Bronchial epithelial cell (primary cell): ENCODE data around the gene TRMT44. TPM values are rescaled to one million over a fixed set of nuclear protein-coding genes. Genes with fewer than 3 reads are reported as not detected.
A peak's percentile ranks its signal among the peaks of the same experiment; 100 is the strongest.

Experiments used
- DNase-seq: peaks from one replicate; pipeline ENCODE4 v3.0.0-alpha.2; 2010; ENCODE audit warnings: low read depth
- FAIRE-seq: peaks from 2 replicates; lab custom pipeline; 2011; peaks lifted over from hg19 to GRCh38; lab: Jason Lieb, UNC
- H3K27me3 ChIP-seq: 2 replicates; pipeline ENCODE4 v1.5.1; 2011; ENCODE audit warnings: low read length; ENCODE audit not compliant: control insufficient read depth, insufficient read depth
- H3K36me3 ChIP-seq: 2 replicates; pipeline ENCODE4 v1.5.1; 2011; ENCODE audit warnings: low read length; ENCODE audit not compliant: control insufficient read depth, insufficient read depth
- H3K4me3 ChIP-seq: 2 replicates; pipeline ENCODE4 v1.5.1; 2011; ENCODE audit warnings: mild to moderate bottlenecking, low read depth, low read length, control low read depth
- CTCF ChIP-seq: IDR thresholded peaks from 2 replicates; pipeline ENCODE4 v1.5.1; 2011; ENCODE audit warnings: mild to moderate bottlenecking, moderate library complexity, low read length, control low read depth, inconsistent platforms; ENCODE audit not compliant: insufficient read depth, severe bottlenecking
- total RNA-seq: library from RNA; depleted of rRNA; stranded (reverse); fragments of >200 nt; gene quantifications from 2 replicates; pipeline ENCODE4 v1.2.1, GENCODE V29; 2014

The TRMT44 gene
- total RNA-seq, 1 donor from 2014 or later = 10.0 TPM

GRCh38 chr4:8422327-8422726 lies 18.2 kb upstream of the TRMT44 start:
- Histone ChIP-seq H3K4me3 (no peak overlapping the region), H3K27me3 (no peaks in the 10 kb centered on the region), H3K36me3 (no peaks in the 10 kb centered on the region)
- FAIRE-seq (no peak), DNase-seq (no peak)
- TF ChIP-seq CTCF = no peak

- no peak for TF ChIP-seq CTCF
- DNase-seq = no peak
- FAIRE-seq = no peak
Observed at GRCh38 chr4:8422786-8423185, 17.8 kb upstream of the TRMT44 start.

GRCh38 chr4:8427262-8427661 lies 13.3 kb upstream of the TRMT44 start:
- H3K36me3 ChIP-seq = no peaks in the 10 kb centered on the region
- no peak for TF ChIP-seq CTCF
- DNase-seq (no peak), FAIRE-seq (no peak)
- peak overlapping the region; percentile 89 for H3K4me3 ChIP-seq
- H3K27me3 ChIP-seq = no peaks in the 10 kb centered on the region

More at GRCh38 chr4:8422786-8423185, 17.8 kb upstream of the TRMT44 start:
- Histone ChIP-seq H3K36me3 (no peaks in the 10 kb centered on the region), H3K27me3 (no peaks in the 10 kb centered on the region), H3K4me3 (no peak overlapping the region)

- TF ChIP-seq CTCF = no peak
- H3K36me3 ChIP-seq = no peaks in the 10 kb centered on the region
- H3K4me3 ChIP-seq = peak overlapping the region; percentile 89
- FAIRE-seq (no peak), DNase-seq (peak; percentile 39)
- no peaks in the 10 kb centered on the region for H3K27me3 ChIP-seq
Observed at GRCh38 chr4:8427761-8428287, 12.8 kb upstream of the TRMT44 start.

- Histone ChIP-seq H3K36me3 (no peaks in the 10 kb centered on the region), H3K27me3 (no peaks in the 10 kb centered on the region), H3K4me3 (peak overlapping the region; percentile 89)
- peak; percentile 49 for TF ChIP-seq CTCF
- FAIRE-seq = no peak
- DNase-seq = peak; percentile 61
Observed at GRCh38 chr4:8428288-8429097, 12.1 kb upstream of the TRMT44 start.
